Measurements from ENCODE around the gene NEFH.

NEFH gene

DNA sequence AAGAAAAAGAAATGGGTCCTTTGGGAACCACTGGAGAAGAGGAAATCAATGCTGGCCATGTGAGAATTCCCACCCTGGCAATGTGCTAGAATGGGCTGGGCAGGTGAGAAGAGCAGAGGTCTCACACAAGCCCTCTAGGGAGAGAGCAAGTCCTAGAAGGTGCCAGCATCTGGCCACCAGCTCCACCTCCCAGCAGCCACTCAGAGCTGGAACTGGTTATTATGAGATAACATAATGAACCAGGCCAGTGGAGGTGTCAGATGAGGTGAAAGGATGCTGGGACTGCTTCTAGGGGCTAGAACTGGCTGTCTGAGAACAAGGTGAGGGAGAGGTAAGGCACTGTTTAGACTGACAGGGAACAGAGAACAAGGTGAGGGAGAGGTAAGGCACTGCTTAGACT, 29.3 kb downstream of the NEFH start:
- DNase-seq, result no peak

GRCh38 chr22:29509815-29510214, 29.8 kb downstream of the NEFH start:
- DNase-seq, result no peak

DNA sequence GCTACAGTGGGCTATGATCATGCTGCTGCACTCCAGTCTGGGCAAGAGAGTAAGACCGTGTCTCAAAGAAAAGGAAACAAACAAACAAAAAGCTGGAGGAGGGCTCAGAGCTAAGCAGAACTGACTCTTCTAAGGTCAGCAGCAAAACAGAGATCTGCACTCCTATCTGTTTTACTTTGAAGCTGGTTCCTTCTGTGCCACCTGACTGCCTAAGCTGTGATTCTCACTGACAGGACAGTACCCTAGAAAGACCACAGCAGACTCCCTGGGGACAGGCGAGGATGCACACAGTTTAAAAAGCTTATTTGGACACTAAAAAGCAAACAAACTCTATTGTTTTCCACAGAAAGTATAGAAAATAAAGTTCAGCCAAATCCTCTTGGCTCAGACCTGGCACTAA, 30.5 kb downstream of the NEFH start:
- DNase-seq, result no peak

- no peak for DNase-seq
Measured at GRCh38 chr22:29511126-29511862, 31.3 kb downstream of the NEFH start.

- DNase-seq, result no peak
Measured at GRCh38 chr22:29512031-29512430, 32.0 kb downstream of the NEFH start.

GRCh38 chr22:29517215-29517908, 37.3 kb downstream of the NEFH start:
- DNase-seq, result no peak

GRCh38 chr22:29518427-29518826, 38.4 kb downstream of the NEFH start:
- DNase-seq, result no peak

DNA sequence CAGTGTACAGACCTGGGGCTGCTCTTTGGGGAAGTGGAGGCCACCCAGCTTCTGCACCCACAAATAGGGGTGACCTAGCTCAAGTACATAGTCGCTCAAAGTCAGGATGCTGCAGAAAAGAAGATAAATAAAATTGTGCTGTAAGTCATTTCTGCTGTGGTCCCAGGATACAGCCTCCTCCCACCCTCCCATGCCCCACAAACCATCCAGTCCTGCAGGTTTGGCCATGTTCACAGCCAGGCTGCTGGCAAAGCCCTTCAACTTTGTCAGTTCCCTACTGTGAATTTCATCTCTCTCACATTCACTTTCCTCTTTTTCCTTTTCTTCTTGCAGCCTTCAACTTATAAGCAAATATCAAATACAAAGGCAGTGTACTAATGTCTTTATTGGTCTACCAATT, 40.0 kb downstream of the NEFH start:
- no peak for DNase-seq

DNA sequence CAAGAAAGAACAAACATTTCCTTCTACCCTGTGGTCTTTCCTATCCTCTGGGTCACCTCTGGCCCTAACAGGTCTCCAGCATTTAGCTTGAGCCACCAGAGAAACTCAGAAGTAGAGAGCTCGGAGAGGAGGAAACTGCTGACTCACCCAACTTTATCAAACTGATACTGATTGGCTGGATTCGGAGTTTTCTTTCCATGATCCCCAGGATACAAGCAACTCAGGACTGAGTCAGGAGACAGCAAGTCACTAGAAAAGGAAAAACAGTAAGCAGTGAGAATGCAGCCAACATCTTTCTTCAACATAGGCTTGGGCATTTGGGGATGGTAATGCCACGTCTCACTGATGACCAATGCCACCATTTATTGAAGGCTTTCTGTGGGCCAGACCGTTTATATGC, 40.8 kb downstream of the NEFH start:
- no peak for DNase-seq

GRCh38 chr22:29521526-29521925, 41.5 kb downstream of the NEFH start:
- no peak for DNase-seq

- no peak for DNase-seq
Measured at GRCh38 chr22:29523761-29524160, 43.7 kb downstream of the NEFH start.

DNA sequence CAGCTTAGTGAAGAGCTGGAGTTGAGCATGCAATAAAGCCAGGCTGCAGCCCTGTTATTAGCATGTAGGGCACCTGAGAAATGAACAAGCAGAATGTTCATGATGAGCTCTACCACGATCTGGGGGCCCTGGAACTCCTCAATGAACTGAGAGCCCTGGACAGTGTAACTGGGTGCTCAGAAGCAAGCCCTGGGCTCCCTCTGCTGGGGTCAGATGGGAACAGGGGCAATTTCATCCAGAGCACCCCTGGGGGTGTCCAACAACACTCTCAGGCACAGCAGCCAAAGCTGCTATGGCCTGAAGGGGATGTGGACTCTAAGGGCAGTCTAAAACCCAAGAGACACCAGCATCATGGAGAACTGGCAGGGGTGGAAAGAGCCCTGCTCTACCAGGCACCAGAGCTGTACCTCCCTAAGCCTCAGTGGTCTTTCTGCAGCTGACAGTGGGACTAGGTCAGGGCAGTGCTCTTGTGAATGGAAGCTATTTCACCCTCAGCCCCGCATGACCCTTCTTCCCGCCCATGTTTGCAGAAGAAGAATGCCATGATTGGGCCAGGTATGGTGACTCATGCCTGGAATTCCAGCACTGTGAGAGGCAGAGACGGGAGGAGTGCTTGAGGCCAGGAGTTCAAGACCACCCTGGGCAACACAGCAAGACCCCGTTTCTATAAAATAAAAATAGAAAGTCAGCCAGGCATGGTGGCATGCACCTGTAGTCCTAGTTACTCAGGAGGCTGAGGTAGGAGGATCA, 44.6 kb downstream of the NEFH start:
- DNase-seq, result peak in 1 of 2 experiments; percentile 23

- DNase-seq, result no peak
Measured at GRCh38 chr22:29528144-29528543, 48.1 kb downstream of the NEFH start.

DNA sequence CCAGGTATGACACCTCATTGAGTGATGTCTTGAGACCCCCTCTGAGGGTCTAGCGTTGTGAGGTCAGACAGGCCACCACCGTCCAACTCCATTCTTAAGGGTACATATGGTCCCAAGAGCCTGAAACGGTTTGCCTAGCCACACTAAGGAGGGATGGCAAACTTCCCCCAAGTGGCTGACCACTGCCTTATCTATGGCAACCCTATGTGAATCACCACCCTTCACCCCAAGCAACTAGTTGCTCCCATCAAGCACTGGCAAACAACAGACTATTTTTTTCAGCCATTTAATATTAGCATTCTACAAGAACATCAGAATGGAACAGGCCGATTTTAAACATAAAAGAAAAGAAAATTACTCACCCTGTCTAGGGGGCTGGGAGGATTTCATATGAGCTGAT, 50.7 kb downstream of the NEFH start:
- DNase-seq, result no peak

DNA sequence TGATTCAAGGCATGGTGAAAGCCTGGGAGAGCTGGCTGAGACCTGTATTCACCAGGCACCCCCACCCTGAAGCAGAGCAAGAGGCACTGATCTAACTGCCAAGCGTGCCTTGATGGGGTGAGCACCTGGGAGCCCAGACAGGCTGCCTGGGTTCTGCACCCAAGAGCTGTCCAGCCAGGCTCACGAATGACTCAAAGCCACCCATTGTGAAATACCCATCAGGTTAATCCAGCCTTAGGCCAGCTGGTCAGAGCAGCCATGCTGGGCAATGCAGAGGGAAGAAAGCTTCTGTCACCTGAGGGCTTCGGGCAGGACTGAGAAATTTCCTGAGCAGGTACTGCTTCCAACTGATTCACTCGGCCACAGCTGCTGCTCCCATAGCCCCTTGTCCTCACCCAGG, 51.4 kb downstream of the NEFH start:
- no peak for DNase-seq

- DNase-seq, result no peak
Measured at GRCh38 chr22:29536411-29536810, 56.4 kb downstream of the NEFH start.

DNA sequence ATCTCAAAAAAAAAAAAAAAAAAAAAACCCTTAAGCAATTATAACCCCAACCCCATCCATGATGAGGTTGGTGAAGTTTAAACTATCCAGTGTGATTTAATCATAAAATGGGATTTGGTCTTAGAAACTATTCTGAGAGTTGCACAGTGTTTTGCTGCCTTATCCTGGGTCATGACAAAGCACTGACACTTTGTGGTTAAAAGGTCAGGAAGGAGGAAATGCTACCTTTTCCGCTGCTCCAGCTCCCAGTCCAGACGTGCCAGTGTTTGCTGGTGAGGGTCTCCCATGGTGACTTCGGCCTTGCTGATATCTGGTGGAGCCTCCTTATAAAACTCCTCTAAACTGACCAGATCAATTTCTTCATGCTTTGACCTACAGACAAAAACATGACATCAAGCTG, 59.1 kb downstream of the NEFH start:
- no peak for DNase-seq
